MM.1S (cell line): ENCODE measurements around the gene ZBTB7B.

Experiments used
- DNase-seq: peaks from one replicate; pipeline ENCODE4 v3.0.0-alpha.2; 2015
- H2AFZ ChIP-seq: fragments of 300-600 bp; sonication (generic); 2 replicates; pipeline ENCODE4 v1.6.0; 2016; ENCODE audit warnings: antibody characterized with exemption, low read length
- H3F3A ChIP-seq: fragments of 300-600 bp; sonication (generic); 2 replicates; pipeline ENCODE4 v1.6.1; 2016; ENCODE audit warnings: mild to moderate bottlenecking, antibody characterized with exemption, low read length, moderate library complexity, mixed read lengths; ENCODE audit not compliant: insufficient read depth
- H3K27ac ChIP-seq: fragments of 300-600 bp; sonication (generic); 2 replicates; pipeline ENCODE4 v1.5.1; 2016; ENCODE audit warnings: mild to moderate bottlenecking, low read length
- H3K27me3 ChIP-seq: fragments of 300-600 bp; sonication (generic); replicated peaks from 2 replicates; pipeline ENCODE4 v1.6.0; 2016; ENCODE audit warnings: low read length; ENCODE audit not compliant: insufficient read depth
- H3K36me3 ChIP-seq: fragments of 300-600 bp; sonication (generic); replicated peaks from 2 replicates; pipeline ENCODE4 v1.6.1; 2016; ENCODE audit warnings: mild to moderate bottlenecking, low read length, mixed read lengths; ENCODE audit not compliant: insufficient read depth
- H3K4me1 ChIP-seq: fragments of 300-600 bp; sonication (generic); 2 replicates; pipeline ENCODE4 v1.6.1; 2016; ENCODE audit warnings: low read length, mixed read lengths
- H3K4me2 ChIP-seq: fragments of 300-600 bp; sonication (generic); 2 replicates; pipeline ENCODE4 v1.6.0; 2016; ENCODE audit warnings: low read depth, low read length
- H3K4me3 ChIP-seq: fragments of 300-600 bp; sonication (generic); 2 replicates; pipeline ENCODE4 v1.5.1; 2016; ENCODE audit warnings: low read length, mixed read lengths
- H3K79me2 ChIP-seq: fragments of 300-600 bp; sonication (generic); 2 replicates; pipeline ENCODE4 v1.6.1; 2016; ENCODE audit warnings: mixed run types, low read length, mixed read lengths
- H3K9ac ChIP-seq: fragments of 300-600 bp; sonication (generic); 2 replicates; pipeline ENCODE4 v1.6.1; 2016; ENCODE audit warnings: low read length, mixed read lengths
- H3K9me2 ChIP-seq: fragments of 300-600 bp; sonication (generic); replicated peaks from 2 replicates; pipeline ENCODE4 v1.6.1; 2016; ENCODE audit warnings: mild to moderate bottlenecking, low read length, mixed read lengths; ENCODE audit not compliant: insufficient read depth
- H3K9me3 ChIP-seq: fragments of 300-600 bp; sonication (generic); replicated peaks from 2 replicates; pipeline ENCODE4 v1.6.1; 2016; ENCODE audit warnings: mild to moderate bottlenecking, low read length, mixed read lengths; ENCODE audit not compliant: insufficient read depth
- H4K20me1 ChIP-seq: fragments of 300-600 bp; sonication (generic); 2 replicates; pipeline ENCODE4 v1.6.1; 2016; ENCODE audit warnings: mild to moderate bottlenecking, low read length, moderate library complexity, mixed read lengths; ENCODE audit not compliant: insufficient read depth
- CTCF ChIP-seq: fragments of 300-600 bp; sonication (generic); IDR thresholded peaks from 2 replicates; pipeline ENCODE4 v1.5.1; 2016; ENCODE audit warnings: antibody characterized with exemption, low read length, mixed read lengths
- EZH2 ChIP-seq: fragments of 300-600 bp; sonication (generic); optimal IDR thresholded peaks from 2 replicates; pipeline ENCODE3; 2017; ENCODE audit warnings: low read depth, mild to moderate bottlenecking, antibody characterized with exemption, low read length, mixed read lengths
- EZH2phosphoT487 ChIP-seq: fragments of 300-600 bp; sonication (generic); IDR thresholded peaks from 2 replicates; pipeline ENCODE4 v1.6.1; 2018; ENCODE audit warnings: antibody characterized with exemption, low read length

The ZBTB7B gene

GRCh38 chr1:154990276-154990675, 12.3 kb upstream of the ZBTB7B start:
- H3K79me2 ChIP-seq, result peaks cover 50% of the 10 kb centered on the region
- H4K20me1 ChIP-seq, result no peaks in the 10 kb centered on the region
- no peaks in the 10 kb centered on the region for H3K27me3 ChIP-seq
- H3K4me2 ChIP-seq, result no peak overlapping the region
- no peak overlapping the region for H3K4me3 ChIP-seq
- TF ChIP-seq CTCF, result no peak
- no peak for TF ChIP-seq EZH2
- TF ChIP-seq EZH2phosphoT487, result no peak
- no peak overlapping the region for H2AFZ ChIP-seq
- no peak overlapping the region for H3K27ac ChIP-seq
- peaks cover 22% of the 10 kb centered on the region; the same call in 1 of the 2 replicates for H3F3A ChIP-seq
- H3K9ac ChIP-seq, result no peak overlapping the region
- no peak for DNase-seq
- H3K36me3 ChIP-seq, result peaks cover 16% of the 10 kb centered on the region
- H3K4me1 ChIP-seq, result peaks cover 9% of the 10 kb centered on the region; the same call in 1 of the 2 replicates
- no peaks in the 10 kb centered on the region for H3K9me3 ChIP-seq
- H3K9me2 ChIP-seq, result no peaks in the 10 kb centered on the region

GRCh38 chr1:154992721-154993571, 9.7 kb upstream of the ZBTB7B start:
- peak; percentile 22; the same call in 1 of the 2 replicates for TF ChIP-seq CTCF
- TF ChIP-seq EZH2phosphoT487, result no peak
- TF ChIP-seq EZH2, result no peak
- H2AFZ ChIP-seq, result no peak overlapping the region
- no peaks in the 10 kb centered on the region for H3K27me3 ChIP-seq
- H3K4me2 ChIP-seq, result no peak overlapping the region
- no peak overlapping the region for H3K4me3 ChIP-seq
- peaks cover 12% of the 10 kb centered on the region for H3K36me3 ChIP-seq
- H3K79me2 ChIP-seq, result peaks cover 24% of the 10 kb centered on the region
- no peaks in the 10 kb centered on the region for H3K9me2 ChIP-seq
- no peaks in the 10 kb centered on the region for H4K20me1 ChIP-seq
- peaks cover 28% of the 10 kb centered on the region for H3F3A ChIP-seq
- H3K9me3 ChIP-seq, result no peaks in the 10 kb centered on the region
- no peak overlapping the region for H3K9ac ChIP-seq
- H3K27ac ChIP-seq, result no peak overlapping the region
- peak; percentile 19 for DNase-seq
- H3K4me1 ChIP-seq, result peaks cover 9% of the 10 kb centered on the region; the same call in 1 of the 2 replicates

- Histone ChIP-seq H3K4me3 (no peak within 1 kb of the TSS), H3K9me3 (no peaks in the 10 kb centered on the region), H3K36me3 (peaks cover 5% of the 10 kb centered on the region; the same call in 1 of the 2 replicates), H3K4me1 (peaks cover 9% of the 10 kb centered on the region; the same call in 1 of the 2 replicates), H3K79me2 (peaks cover 16% of the 10 kb centered on the region), H3K9ac (no peak within 1 kb of the TSS), H3F3A (peaks cover 35% of the 10 kb centered on the region), H3K4me2 (no peak within 1 kb of the TSS), H4K20me1 (no peaks in the 10 kb centered on the region), H3K9me2 (no peaks in the 10 kb centered on the region), H3K27ac (peak within 1 kb of the TSS; percentile 8; the same call in 1 of the 2 replicates), H3K27me3 (no peaks in the 10 kb centered on the region), H2AFZ (no peak within 1 kb of the TSS)
- DNase-seq, result no peak
- no peak for TF ChIP-seq CTCF
- TF ChIP-seq EZH2phosphoT487, result no peak
- no peak for TF ChIP-seq EZH2
Observed at GRCh38 chr1:154993572-154994268, 8.9 kb upstream of the ZBTB7B start, which contains the start of gene LENEP. TSS of gene LENEP (plus strand) at chr1:154993586. CDS start at chr1:154993608, 22 bp downstream.
